HUES48 (cell line): ENCODE data around the gene SEMA4D.

ENCODE experiments used
- H3K27ac ChIP-seq: one replicate; pipeline ENCODE4 v1.7.0; 2013; ENCODE audit warnings: low read depth, low read length, inconsistent platforms
- H3K27me3 ChIP-seq: 2 replicates; pipeline ENCODE4 v1.6.1; 2013; ENCODE audit warnings: mild to moderate bottlenecking, low read length; ENCODE audit not compliant: control insufficient read depth, insufficient read depth
- H3K36me3 ChIP-seq: 2 replicates; pipeline ENCODE4 v1.6.1; 2013; ENCODE audit warnings: low read length; ENCODE audit not compliant: control insufficient read depth, insufficient read depth
- H3K4me1 ChIP-seq: 2 replicates; pipeline ENCODE4 v1.6.1; 2013; ENCODE audit warnings: mild to moderate bottlenecking, low read length; ENCODE audit not compliant: control insufficient read depth, insufficient read depth
- H3K4me3 ChIP-seq: 2 replicates; pipeline ENCODE4 v1.5.1; 2013; ENCODE audit warnings: mild to moderate bottlenecking, low read depth, low read length
- H3K9ac ChIP-seq: 2 replicates; pipeline ENCODE4 v1.6.1; 2013; ENCODE audit warnings: mild to moderate bottlenecking, low read depth, low read length, moderate library complexity
- H3K9me3 ChIP-seq: 2 replicates; pipeline ENCODE4 v1.6.1; 2013; ENCODE audit warnings: low read length; ENCODE audit not compliant: control insufficient read depth, insufficient read depth

Gene SEMA4D

GRCh38 chr9:89357331-89358197, 140.3 kb downstream of the SEMA4D start:
- no peaks in the 10 kb centered on the region for H3K4me1 ChIP-seq
- H3K9ac ChIP-seq, result no peak overlapping the region
- no peaks in the 10 kb centered on the region for H3K27me3 ChIP-seq
- H3K9me3 ChIP-seq, result no peaks in the 10 kb centered on the region
- H3K27ac ChIP-seq, result no peak overlapping the region
- no peak overlapping the region for H3K4me3 ChIP-seq
- H3K36me3 ChIP-seq, result peaks cover 100% of the 10 kb centered on the region

GRCh38 chr9:89356782-89357181, 141.1 kb downstream of the SEMA4D start:
- Histone ChIP-seq H3K4me3 (no peak overlapping the region), H3K9ac (no peak overlapping the region), H3K27me3 (no peaks in the 10 kb centered on the region), H3K9me3 (no peaks in the 10 kb centered on the region), H3K36me3 (peaks cover 100% of the 10 kb centered on the region), H3K4me1 (no peaks in the 10 kb centered on the region), H3K27ac (no peak overlapping the region)

GRCh38 chr9:89354471-89354870, 143.4 kb downstream of the SEMA4D start:
- no peak overlapping the region for H3K4me3 ChIP-seq
- H3K27ac ChIP-seq, result no peak overlapping the region
- H3K4me1 ChIP-seq, result no peaks in the 10 kb centered on the region
- no peak overlapping the region for H3K9ac ChIP-seq
- no peaks in the 10 kb centered on the region for H3K27me3 ChIP-seq
- H3K9me3 ChIP-seq, result no peaks in the 10 kb centered on the region
- peaks cover 100% of the 10 kb centered on the region for H3K36me3 ChIP-seq

- Histone ChIP-seq H3K4me1 (no peaks in the 10 kb centered on the region), H3K9me3 (no peaks in the 10 kb centered on the region), H3K9ac (no peak overlapping the region), H3K36me3 (peaks cover 100% of the 10 kb centered on the region), H3K27me3 (no peaks in the 10 kb centered on the region), H3K4me3 (no peak overlapping the region), H3K27ac (no peak overlapping the region)
These were observed 143.9 kb downstream of the SEMA4D start for GRCh38 chr9:89353989-89354388.

GRCh38 chr9:89352874-89353649, 144.9 kb downstream of the SEMA4D start:
- Histone ChIP-seq H3K9ac (no peak overlapping the region), H3K27me3 (no peaks in the 10 kb centered on the region), H3K27ac (no peak overlapping the region), H3K4me3 (no peak overlapping the region), H3K9me3 (no peaks in the 10 kb centered on the region), H3K4me1 (no peaks in the 10 kb centered on the region), H3K36me3 (peaks cover 100% of the 10 kb centered on the region)

GRCh38 chr9:89352451-89352850, 145.5 kb downstream of the SEMA4D start:
- no peak overlapping the region for H3K9ac ChIP-seq
- H3K27me3 ChIP-seq, result no peaks in the 10 kb centered on the region
- no peak overlapping the region for H3K4me3 ChIP-seq
- H3K9me3 ChIP-seq, result no peaks in the 10 kb centered on the region
- peaks cover 100% of the 10 kb centered on the region for H3K36me3 ChIP-seq
- no peaks in the 10 kb centered on the region for H3K4me1 ChIP-seq
- H3K27ac ChIP-seq, result no peak overlapping the region

GRCh38 chr9:89351584-89352300, 146.2 kb downstream of the SEMA4D start:
- no peaks in the 10 kb centered on the region for H3K27me3 ChIP-seq
- H3K27ac ChIP-seq, result no peak overlapping the region
- H3K36me3 ChIP-seq, result peaks cover 99% of the 10 kb centered on the region
- no peaks in the 10 kb centered on the region for H3K9me3 ChIP-seq
- H3K4me1 ChIP-seq, result no peaks in the 10 kb centered on the region
- H3K4me3 ChIP-seq, result no peak overlapping the region
- H3K9ac ChIP-seq, result no peak overlapping the region

- Histone ChIP-seq H3K9me3 (no peaks in the 10 kb centered on the region), H3K9ac (no peak overlapping the region), H3K4me1 (no peaks in the 10 kb centered on the region), H3K27ac (no peak overlapping the region), H3K4me3 (no peak overlapping the region), H3K27me3 (no peaks in the 10 kb centered on the region), H3K36me3 (peaks cover 99% of the 10 kb centered on the region)
These were observed 146.8 kb downstream of the SEMA4D start for GRCh38 chr9:89350988-89351557.

GRCh38 chr9:89349607-89350006, 148.3 kb downstream of the SEMA4D start:
- Histone ChIP-seq H3K4me1 (no peaks in the 10 kb centered on the region), H3K27ac (no peak overlapping the region), H3K36me3 (peaks cover 99% of the 10 kb centered on the region), H3K9me3 (no peaks in the 10 kb centered on the region), H3K4me3 (no peak overlapping the region), H3K9ac (no peak overlapping the region), H3K27me3 (no peaks in the 10 kb centered on the region)

GRCh38 chr9:89347651-89348050, 150.3 kb downstream of the SEMA4D start:
- no peaks in the 10 kb centered on the region for H3K9me3 ChIP-seq
- H3K4me1 ChIP-seq, result no peaks in the 10 kb centered on the region
- H3K4me3 ChIP-seq, result no peak overlapping the region
- H3K36me3 ChIP-seq, result peaks cover 98% of the 10 kb centered on the region
- no peak overlapping the region for H3K27ac ChIP-seq
- H3K27me3 ChIP-seq, result no peaks in the 10 kb centered on the region
- no peak overlapping the region for H3K9ac ChIP-seq
